OCI-LY1 (cell line): Measurements from ENCODE around the gene ARL14.

Source experiments
- EZH2 ChIP-seq: fragments of 200-600 bp; sonication (generic), shearing (Covaris generic); IDR thresholded peaks from 2 replicates; pipeline ENCODE4 v1.8.0; 2017; ENCODE audit warnings: borderline replicate concordance, mixed run types, mild to moderate bottlenecking, antibody characterized with exemption, low read length, moderate library complexity, mixed read lengths
- TF ChIP-seq, protein P1 (sequence below): fragments of 200-600 bp; sonication (generic), shearing (Covaris generic); IDR thresholded peaks from 2 replicates; pipeline ENCODE4 v1.5.1; 2017; ENCODE audit warnings: mild to moderate bottlenecking, antibody characterized with exemption, low read length, moderate library complexity, mixed read lengths

DNA sequence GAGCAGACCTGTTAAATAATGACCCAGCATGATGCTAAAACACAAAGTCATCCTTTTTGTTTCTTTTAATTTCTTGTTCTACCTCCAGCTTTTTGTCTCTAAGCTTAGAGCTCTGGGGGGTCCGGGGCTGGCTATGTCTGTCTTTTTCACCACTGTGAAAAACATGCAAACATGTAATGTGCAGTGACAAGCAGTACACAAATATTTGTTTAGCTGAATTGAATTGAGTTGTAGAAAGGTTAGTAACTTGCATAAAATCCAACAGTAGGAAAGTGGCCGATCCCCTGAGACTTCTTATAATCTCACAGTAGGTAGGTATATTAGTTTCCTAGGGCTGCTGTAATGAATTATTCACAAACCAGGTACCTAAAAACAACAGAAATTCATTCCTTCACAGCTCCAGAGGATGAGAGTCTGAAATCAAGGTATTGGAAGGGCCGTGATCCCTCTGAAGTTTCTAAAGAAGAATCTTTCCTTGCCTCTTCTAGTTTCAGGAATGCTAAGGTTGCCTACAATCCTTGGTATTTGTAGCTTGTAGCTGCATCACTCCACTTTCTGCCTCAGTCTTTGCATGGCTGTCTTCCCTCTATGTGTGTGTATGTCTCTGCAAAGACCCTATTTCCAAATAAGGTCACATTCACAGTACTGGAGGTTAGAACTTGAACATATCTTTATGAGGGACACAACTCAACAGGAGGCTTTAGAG, 32.7 kb downstream of the ARL14 start:
- TF ChIP-seq, protein P1, sequence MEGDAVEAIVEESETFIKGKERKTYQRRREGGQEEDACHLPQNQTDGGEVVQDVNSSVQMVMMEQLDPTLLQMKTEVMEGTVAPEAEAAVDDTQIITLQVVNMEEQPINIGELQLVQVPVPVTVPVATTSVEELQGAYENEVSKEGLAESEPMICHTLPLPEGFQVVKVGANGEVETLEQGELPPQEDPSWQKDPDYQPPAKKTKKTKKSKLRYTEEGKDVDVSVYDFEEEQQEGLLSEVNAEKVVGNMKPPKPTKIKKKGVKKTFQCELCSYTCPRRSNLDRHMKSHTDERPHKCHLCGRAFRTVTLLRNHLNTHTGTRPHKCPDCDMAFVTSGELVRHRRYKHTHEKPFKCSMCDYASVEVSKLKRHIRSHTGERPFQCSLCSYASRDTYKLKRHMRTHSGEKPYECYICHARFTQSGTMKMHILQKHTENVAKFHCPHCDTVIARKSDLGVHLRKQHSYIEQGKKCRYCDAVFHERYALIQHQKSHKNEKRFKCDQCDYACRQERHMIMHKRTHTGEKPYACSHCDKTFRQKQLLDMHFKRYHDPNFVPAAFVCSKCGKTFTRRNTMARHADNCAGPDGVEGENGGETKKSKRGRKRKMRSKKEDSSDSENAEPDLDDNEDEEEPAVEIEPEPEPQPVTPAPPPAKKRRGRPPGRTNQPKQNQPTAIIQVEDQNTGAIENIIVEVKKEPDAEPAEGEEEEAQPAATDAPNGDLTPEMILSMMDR: no peak
- no peak for TF ChIP-seq EZH2
